ENCODE results near the gene TOX4.
A peak's percentile ranks its signal among the peaks of the same experiment; 100 is the strongest.

The TOX4 gene

DNA sequence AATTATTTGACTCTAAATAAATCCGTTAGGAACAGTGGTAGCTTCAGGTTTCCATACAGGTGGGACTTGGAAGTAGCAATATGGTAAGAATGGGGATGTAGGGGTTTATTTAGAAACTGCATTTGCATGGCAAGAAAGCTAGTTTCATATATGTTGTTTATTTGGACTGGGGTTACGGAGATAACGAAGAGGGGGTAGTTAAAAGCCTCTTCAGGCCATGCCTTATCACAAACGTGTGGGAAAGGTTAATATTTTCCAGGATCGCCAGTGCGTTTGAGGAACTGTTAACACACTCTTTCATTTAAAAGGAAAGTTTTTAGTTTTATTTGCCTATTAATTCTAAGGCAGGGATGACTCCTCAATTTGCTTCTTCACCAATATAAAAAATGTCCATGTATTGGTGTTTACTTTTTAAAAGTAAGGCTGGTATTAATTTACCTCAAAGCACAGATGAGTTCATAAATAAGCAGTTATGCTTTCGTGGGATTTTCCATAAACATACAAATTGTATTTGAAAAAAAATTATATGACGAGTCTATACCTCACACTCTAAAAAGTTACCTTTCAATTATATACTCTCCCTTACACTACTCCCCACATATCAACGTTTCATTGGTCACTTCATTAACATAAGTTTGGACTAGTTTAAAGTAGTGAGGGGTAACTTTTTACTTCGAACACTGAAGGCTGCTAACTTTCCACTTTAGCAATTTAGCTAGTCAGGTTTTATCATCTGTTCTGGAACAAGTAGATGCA is 1.1 kb upstream of the TOX4 start:
- H3K4me1 ChIP-seq (ENCODE audit: control insufficient read depth in 2 of 2, insufficient read depth in 1 of 2, low read depth in 1 of 2, low read length in 2 of 2), result peaks cover 0 to 2% of the 10 kb centered on the region in 2 donors
- no peak overlapping the region for H2AK5ac ChIP-seq (ENCODE audit: low read depth, low read length)
- H3K14ac ChIP-seq (ENCODE audit: low read length), result no peak overlapping the region

GRCh38 chr14:21476523-21476924 is 471 bp upstream of the TOX4 start:
- H3K4me3 ChIP-seq (ENCODE audit: low read length in 2 of 2), result peak overlapping the region; percentile 89 to 93
- no peak for DNase-seq (ENCODE audit: low spot score)
- H3K79me1 ChIP-seq (ENCODE audit: low read depth, low read length), result peaks cover 7% of the 10 kb centered on the region
- no peaks in the 10 kb centered on the region for H3K27me3 ChIP-seq (ENCODE audit: control insufficient read depth in 3 of 3, insufficient read depth in 3 of 3, low read depth in 1 of 3, low read length in 3 of 3)
- peak overlapping the region; percentile 75 for H3K9ac ChIP-seq (ENCODE audit: low read depth, low read length, poor library complexity)
- peak overlapping the region; percentile 56 for H3K4me2 ChIP-seq (ENCODE audit: insufficient read depth, low read length, poor library complexity, severe bottlenecking)
- H3K14ac ChIP-seq (ENCODE audit: low read length), result no peak overlapping the region
- H4K8ac ChIP-seq (ENCODE audit: low read depth, low read length), result no peak overlapping the region
- peaks cover 3 to 48% of the 10 kb centered on the region in 2 donors for H3K36me3 ChIP-seq (replicated peaks in 1 of 2; ENCODE audit: control insufficient read depth in 2 of 2, insufficient read depth in 2 of 2, low read length in 2 of 2)
- peak overlapping the region; percentile 91 for H2AFZ ChIP-seq (ENCODE audit: low read length)
- peaks cover 0 to 2% of the 10 kb centered on the region in 2 donors for H3K4me1 ChIP-seq (ENCODE audit: control insufficient read depth in 2 of 2, insufficient read depth in 1 of 2, low read depth in 1 of 2, low read length in 2 of 2)
- H2BK12ac ChIP-seq (ENCODE audit: low read length), result no peak overlapping the region
- H3K23ac ChIP-seq (ENCODE audit: low read depth, low read length, poor library complexity), result no peak overlapping the region
- no peak overlapping the region for H4K91ac ChIP-seq (ENCODE audit: low read depth, low read length, poor library complexity)
- no peak overlapping the region for H3K4ac ChIP-seq (ENCODE audit: low read length)
- no peak overlapping the region for H3K18ac ChIP-seq (ENCODE audit: low read length)
- H3K27ac ChIP-seq (replicated peaks; ENCODE audit: low read length), result no peak overlapping the region
- WGBS, 2 donors (ENCODE audit: extremely low coverage in 2 of 2, insufficient read length in 2 of 2, insufficient replicate concordance in 1 of 2), result no CpG with 5 or more reads among the region's 27 CpGs
- H2BK15ac ChIP-seq (ENCODE audit: low read length), result no peak overlapping the region
- H2AK5ac ChIP-seq (ENCODE audit: low read depth, low read length), result no peak overlapping the region
- no peak overlapping the region for H2BK5ac ChIP-seq (ENCODE audit: low read length)
- H3K9me3 ChIP-seq (replicated peaks in 1 of 2; ENCODE audit: control insufficient read depth in 2 of 2, insufficient read depth in 1 of 2, low read depth in 1 of 2, low read length in 2 of 2), result no peaks in the 10 kb centered on the region
- H2BK120ac ChIP-seq (ENCODE audit: low read depth, low read length), result no peak overlapping the region

More for the DNA sequence above, 1.1 kb upstream of the TOX4 start:
- H3K4me2 ChIP-seq (ENCODE audit: insufficient read depth, low read length, poor library complexity, severe bottlenecking), result peak overlapping the region; percentile 56
- H2BK15ac ChIP-seq (ENCODE audit: low read length), result no peak overlapping the region
- H4K91ac ChIP-seq (ENCODE audit: low read depth, low read length, poor library complexity), result no peak overlapping the region
- H2BK12ac ChIP-seq (ENCODE audit: low read length), result no peak overlapping the region
- peak overlapping the region; percentile 89 to 93 for H3K4me3 ChIP-seq (ENCODE audit: low read length in 2 of 2)
- no peak overlapping the region for H3K4ac ChIP-seq (ENCODE audit: low read length)
- no peak overlapping the region for H2BK120ac ChIP-seq (ENCODE audit: low read depth, low read length)
- no peak overlapping the region for H3K27ac ChIP-seq (replicated peaks; ENCODE audit: low read length)
- no peak overlapping the region for H3K18ac ChIP-seq (ENCODE audit: low read length)
- H3K9ac ChIP-seq (ENCODE audit: low read depth, low read length, poor library complexity), result peak overlapping the region; percentile 75
- WGBS, 2 donors (ENCODE audit: extremely low coverage in 2 of 2, insufficient read length in 2 of 2, insufficient replicate concordance in 1 of 2), result 100% methylated on average over 2 of the region's 10 CpGs; no CpG with 5 or more reads in 1 of the 2 donors
- H3K23ac ChIP-seq (ENCODE audit: low read depth, low read length, poor library complexity), result no peak overlapping the region
- H3K27me3 ChIP-seq (ENCODE audit: control insufficient read depth in 3 of 3, insufficient read depth in 3 of 3, low read depth in 1 of 3, low read length in 3 of 3), result no peaks in the 10 kb centered on the region
- H3K9me3 ChIP-seq (replicated peaks in 1 of 2; ENCODE audit: control insufficient read depth in 2 of 2, insufficient read depth in 1 of 2, low read depth in 1 of 2, low read length in 2 of 2), result no peaks in the 10 kb centered on the region
- H4K8ac ChIP-seq (ENCODE audit: low read depth, low read length), result no peak overlapping the region
- H2AFZ ChIP-seq (ENCODE audit: low read length), result peak overlapping the region; percentile 91
- peaks cover 6% of the 10 kb centered on the region for H3K79me1 ChIP-seq (ENCODE audit: low read depth, low read length)
- DNase-seq (ENCODE audit: low spot score), result no peak
- H3K36me3 ChIP-seq (replicated peaks in 1 of 2; ENCODE audit: control insufficient read depth in 2 of 2, insufficient read depth in 2 of 2, low read length in 2 of 2), result peaks cover 3 to 43% of the 10 kb centered on the region in 2 donors
- H2BK5ac ChIP-seq (ENCODE audit: low read length), result no peak overlapping the region

DNA sequence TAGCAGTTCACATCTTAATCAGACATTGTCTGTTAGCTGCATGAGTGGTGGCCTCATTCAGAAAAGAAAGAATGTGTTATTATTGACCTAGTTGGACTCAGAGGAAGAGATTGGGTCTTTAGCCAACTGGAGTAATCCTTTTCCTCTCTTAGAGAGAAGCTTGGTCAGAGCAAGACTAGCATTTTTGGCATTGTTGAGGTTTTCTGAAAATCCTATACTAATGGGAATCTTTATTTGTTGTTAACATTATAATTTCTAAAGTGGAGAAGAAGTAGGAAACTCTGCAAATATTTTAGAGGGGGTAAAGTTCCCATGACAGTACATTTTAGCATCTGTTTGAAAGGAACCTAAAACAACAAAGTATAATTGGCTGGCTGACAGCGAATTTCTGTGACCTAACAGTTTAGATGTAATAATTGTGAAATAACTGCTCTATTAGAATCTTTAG is 9.7 kb downstream of the TOX4 start:
- H2BK12ac ChIP-seq (ENCODE audit: low read length), result no peak overlapping the region
- no peak overlapping the region for H2BK5ac ChIP-seq (ENCODE audit: low read length)
- H3K23ac ChIP-seq (ENCODE audit: low read depth, low read length, poor library complexity), result no peak overlapping the region
- no peak overlapping the region for H3K18ac ChIP-seq (ENCODE audit: low read length)
- H3K9ac ChIP-seq (ENCODE audit: low read depth, low read length, poor library complexity), result no peak overlapping the region
- no peak for DNase-seq (ENCODE audit: low spot score)
- H4K91ac ChIP-seq (ENCODE audit: low read depth, low read length, poor library complexity), result no peak overlapping the region
- WGBS, 2 donors (ENCODE audit: extremely low coverage in 2 of 2, insufficient read length in 2 of 2, insufficient replicate concordance in 1 of 2), result no CpG with 5 or more reads among the region's 1 CpG
- no peak overlapping the region for H2AK5ac ChIP-seq (ENCODE audit: low read depth, low read length)
- H3K4me1 ChIP-seq (ENCODE audit: control insufficient read depth in 2 of 2, insufficient read depth in 1 of 2, low read depth in 1 of 2, low read length in 2 of 2), result no peaks in the 10 kb centered on the region
- H2BK120ac ChIP-seq (ENCODE audit: low read depth, low read length), result no peak overlapping the region
- no peaks in the 10 kb centered on the region for H3K27me3 ChIP-seq (ENCODE audit: control insufficient read depth in 3 of 3, insufficient read depth in 3 of 3, low read depth in 1 of 3, low read length in 3 of 3)
- H3K9me3 ChIP-seq (replicated peaks in 1 of 2; ENCODE audit: control insufficient read depth in 2 of 2, insufficient read depth in 1 of 2, low read depth in 1 of 2, low read length in 2 of 2), result no peaks in the 10 kb centered on the region
- no peak overlapping the region for H3K27ac ChIP-seq (replicated peaks; ENCODE audit: low read length)
- H4K8ac ChIP-seq (ENCODE audit: low read depth, low read length), result no peak overlapping the region
- no peak overlapping the region for H3K4ac ChIP-seq (ENCODE audit: low read length)
- H2AFZ ChIP-seq (ENCODE audit: low read length), result no peak overlapping the region
- H3K36me3 ChIP-seq (replicated peaks in 1 of 2; ENCODE audit: control insufficient read depth in 2 of 2, insufficient read depth in 2 of 2, low read length in 2 of 2), result peaks cover 10 to 69% of the 10 kb centered on the region in 2 donors
- no peak overlapping the region for H2BK15ac ChIP-seq (ENCODE audit: low read length)
- H3K4me2 ChIP-seq (ENCODE audit: insufficient read depth, low read length, poor library complexity, severe bottlenecking), result no peak overlapping the region
- H3K79me1 ChIP-seq (ENCODE audit: low read depth, low read length), result peaks cover 5% of the 10 kb centered on the region
- no peak overlapping the region for H3K14ac ChIP-seq (ENCODE audit: low read length)
- H3K4me3 ChIP-seq (ENCODE audit: low read length in 2 of 2), result no peak overlapping the region

DNA sequence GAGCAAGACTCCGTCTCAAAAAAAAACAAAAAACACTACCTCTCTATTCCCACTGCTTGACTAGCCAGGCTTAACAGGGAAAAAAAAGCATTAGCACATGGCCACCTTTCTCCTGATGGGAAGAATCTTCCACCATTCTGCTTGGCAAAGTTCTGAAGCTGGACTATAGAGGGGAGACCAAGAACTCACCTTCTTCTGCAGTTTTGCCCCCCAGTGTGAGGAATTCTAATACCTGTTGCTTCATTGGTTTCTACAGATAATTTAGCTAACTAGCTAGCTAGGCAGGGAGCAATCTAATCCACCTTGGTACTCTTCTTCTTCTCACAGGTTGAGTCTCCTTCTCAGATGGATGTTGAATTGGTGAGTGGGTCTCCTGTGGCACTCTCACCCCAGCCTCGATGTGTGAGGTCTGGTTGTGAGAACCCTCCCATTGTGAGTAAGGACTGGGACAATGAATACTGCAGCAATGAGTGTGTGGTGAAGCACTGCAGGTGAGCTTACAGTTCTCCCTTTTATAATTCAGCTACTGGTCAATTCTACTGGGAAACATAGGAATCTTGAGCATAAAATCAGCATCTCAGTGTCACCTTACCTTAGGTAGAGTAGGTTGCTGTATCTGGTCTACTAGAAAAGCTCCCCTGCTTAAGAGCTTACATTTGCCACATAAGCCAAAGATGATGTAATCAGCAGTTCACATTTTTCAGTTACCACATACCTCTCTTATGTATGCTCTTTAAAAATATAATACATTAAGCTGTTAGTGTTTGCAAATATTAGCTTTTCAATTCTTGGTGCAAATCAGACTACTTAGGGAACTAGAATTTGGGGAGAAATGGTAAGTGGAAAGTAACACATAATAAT is 18.1 kb downstream of the TOX4 start:
- Histone ChIP-seq H2BK5ac (ENCODE audit: low read length) (no peak overlapping the region), H3K18ac (ENCODE audit: low read length) (no peak overlapping the region), H3K36me3 (replicated peaks in 1 of 2; ENCODE audit: control insufficient read depth in 2 of 2, insufficient read depth in 2 of 2, low read length in 2 of 2) (peaks cover 31 to 91% of the 10 kb centered on the region in 2 donors), H3K27ac (replicated peaks; ENCODE audit: low read length) (no peak overlapping the region), H2BK12ac (ENCODE audit: low read length) (no peak overlapping the region), H4K91ac (ENCODE audit: low read depth, low read length, poor library complexity) (no peak overlapping the region), H3K23ac (ENCODE audit: low read depth, low read length, poor library complexity) (no peak overlapping the region), H3K79me1 (ENCODE audit: low read depth, low read length) (peaks cover 2% of the 10 kb centered on the region), H4K8ac (ENCODE audit: low read depth, low read length) (no peak overlapping the region), H3K14ac (ENCODE audit: low read length) (no peak overlapping the region), H3K4ac (ENCODE audit: low read length) (no peak overlapping the region), H3K4me2 (ENCODE audit: insufficient read depth, low read length, poor library complexity, severe bottlenecking) (no peak overlapping the region), H2AFZ (ENCODE audit: low read length) (no peak overlapping the region), H3K4me3 (ENCODE audit: low read length in 2 of 2) (no peak overlapping the region), H2AK5ac (ENCODE audit: low read depth, low read length) (no peak overlapping the region), H2BK120ac (ENCODE audit: low read depth, low read length) (no peak overlapping the region), H3K9ac (ENCODE audit: low read depth, low read length, poor library complexity) (no peak overlapping the region), H2BK15ac (ENCODE audit: low read length) (no peak overlapping the region), H3K4me1 (ENCODE audit: control insufficient read depth in 2 of 2, insufficient read depth in 1 of 2, low read depth in 1 of 2, low read length in 2 of 2) (peaks cover 0 to 3% of the 10 kb centered on the region in 2 donors), H3K27me3 (ENCODE audit: control insufficient read depth in 3 of 3, insufficient read depth in 3 of 3, low read depth in 1 of 3, low read length in 3 of 3) (no peaks in the 10 kb centered on the region), H3K9me3 (replicated peaks in 1 of 2; ENCODE audit: control insufficient read depth in 2 of 2, insufficient read depth in 1 of 2, low read depth in 1 of 2, low read length in 2 of 2) (no peaks in the 10 kb centered on the region)
- DNase-seq (ENCODE audit: low spot score), result no peak
- WGBS, 2 donors (ENCODE audit: extremely low coverage in 2 of 2, insufficient read length in 2 of 2, insufficient replicate concordance in 1 of 2), result no CpG with 5 or more reads among the region's 2 CpGs

All from neuronal stem cell (in vitro differentiated cells).